Sigmoid colon (tissue), 3 donors: Measurements from ENCODE around the gene HCAR1.
"Not testable (repeated sequence)": the region's sequence is repeated elsewhere in the genome, so short reads cannot be mapped to it uniquely, and the experiment has no call there.

Source experiments
- POLR2A ChIP-seq, 2 donors: fragments of 450-650 bp; IDR thresholded peaks; one replicate each; pipeline ENCODE4 v1.6.1; 2016; ENCODE audit warnings: antibody characterized with exemption in 2 of 2, mild to moderate bottlenecking in 2 of 2, moderate library complexity in 2 of 2
- TF ChIP-seq, protein P1 (sequence below), 4 experiments: fragments of 450-650 bp in 3 of 4; fragments of 200-600 bp in 1 of 4; IDR thresholded peaks; one replicate each; pipeline ENCODE4 v1.5.1; 2016 to 2019; ENCODE audit warnings: antibody characterized with exemption in 4 of 4, mild to moderate bottlenecking in 3 of 4, moderate library complexity in 2 of 4

- TF ChIP-seq, protein P1, sequence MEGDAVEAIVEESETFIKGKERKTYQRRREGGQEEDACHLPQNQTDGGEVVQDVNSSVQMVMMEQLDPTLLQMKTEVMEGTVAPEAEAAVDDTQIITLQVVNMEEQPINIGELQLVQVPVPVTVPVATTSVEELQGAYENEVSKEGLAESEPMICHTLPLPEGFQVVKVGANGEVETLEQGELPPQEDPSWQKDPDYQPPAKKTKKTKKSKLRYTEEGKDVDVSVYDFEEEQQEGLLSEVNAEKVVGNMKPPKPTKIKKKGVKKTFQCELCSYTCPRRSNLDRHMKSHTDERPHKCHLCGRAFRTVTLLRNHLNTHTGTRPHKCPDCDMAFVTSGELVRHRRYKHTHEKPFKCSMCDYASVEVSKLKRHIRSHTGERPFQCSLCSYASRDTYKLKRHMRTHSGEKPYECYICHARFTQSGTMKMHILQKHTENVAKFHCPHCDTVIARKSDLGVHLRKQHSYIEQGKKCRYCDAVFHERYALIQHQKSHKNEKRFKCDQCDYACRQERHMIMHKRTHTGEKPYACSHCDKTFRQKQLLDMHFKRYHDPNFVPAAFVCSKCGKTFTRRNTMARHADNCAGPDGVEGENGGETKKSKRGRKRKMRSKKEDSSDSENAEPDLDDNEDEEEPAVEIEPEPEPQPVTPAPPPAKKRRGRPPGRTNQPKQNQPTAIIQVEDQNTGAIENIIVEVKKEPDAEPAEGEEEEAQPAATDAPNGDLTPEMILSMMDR (IDR thresholded peaks at IDR 0.05), result not testable (repeated sequence)
- TF ChIP-seq POLR2A (IDR thresholded peaks at IDR 0.05), result not testable (repeated sequence)
Measured at GRCh38 chr12:122713491-122714188, 17.0 kb downstream of the HCAR1 start.
